Hepatocyte (in vitro differentiated cells): ENCODE data around the gene HEYL.

Experiments
- CTCF ChIP-seq: fragments of 200-600 bp; sonication (generic); IDR thresholded peaks from 2 replicates; pipeline ENCODE4 v1.5.1; 2016; ENCODE audit warnings: antibody characterized with exemption, mild to moderate bottlenecking; ENCODE audit not compliant: poor library complexity
- EZH2phosphoT487 ChIP-seq: fragments of 200-600 bp; sonication (generic); IDR thresholded peaks from one replicate; pipeline ENCODE4 v1.6.1; 2018; ENCODE audit warnings: antibody characterized with exemption, mild to moderate bottlenecking, low read depth, moderate library complexity; ENCODE audit not compliant: unreplicated experiment, severe bottlenecking

- TF ChIP-seq CTCF (no peak), EZH2phosphoT487 (no peak)
These were observed 7.1 kb downstream of the HEYL start for GRCh38 chr1:39632323-39632681.
